GM13976 (cell line): ENCODE results near the gene UBE2E2.

ENCODE experiments used
- DNase-seq: peaks from one replicate; pipeline ENCODE4 v3.0.0; 2012; ENCODE audit warnings: low spot score
- in situ Hi-C: fragments of 300-500 bp; cut with MboI; formaldehyde crosslinking; loops from one replicate; pipeline ENCODE4 v1.12.0; 2022; ENCODE audit warnings: low sequenced_read_pairs, mixed read lengths, inconsistent platforms; ENCODE audit not compliant: unreplicated experiment
- TF ChIP-seq, protein P1 (sequence below): IDR thresholded peaks from 2 replicates; pipeline ENCODE4 v1.5.1; 2012; ENCODE audit warnings: borderline replicate concordance, mild to moderate bottlenecking; ENCODE audit not compliant: insufficient read depth; ENCODE audit errors: extremely low read depth, missing control alignments, control extremely low read depth

The UBE2E2 gene

DNA sequence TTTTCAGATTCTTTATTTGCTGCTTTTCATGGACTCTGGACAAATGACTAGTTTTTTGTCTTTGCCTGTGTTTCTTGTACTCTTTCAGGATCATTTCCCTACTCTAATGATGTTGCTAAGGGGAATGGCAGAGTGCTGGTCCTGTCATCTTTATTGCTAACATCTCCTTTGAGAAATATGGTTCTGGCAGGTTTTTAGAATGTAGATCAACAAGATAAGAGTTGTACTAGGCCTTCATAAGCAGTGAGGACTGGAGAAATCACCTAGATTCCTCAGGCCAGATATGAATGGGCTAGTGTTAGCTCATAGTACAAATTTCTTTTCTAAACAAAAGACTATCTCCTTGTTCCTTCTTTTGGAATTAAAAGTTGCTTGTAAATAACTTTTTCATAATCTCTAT, 156.0 kb downstream of the UBE2E2 start:
- in situ Hi-C loops, result no loop called here
- DNase-seq, result no peak
- TF ChIP-seq, protein P1, sequence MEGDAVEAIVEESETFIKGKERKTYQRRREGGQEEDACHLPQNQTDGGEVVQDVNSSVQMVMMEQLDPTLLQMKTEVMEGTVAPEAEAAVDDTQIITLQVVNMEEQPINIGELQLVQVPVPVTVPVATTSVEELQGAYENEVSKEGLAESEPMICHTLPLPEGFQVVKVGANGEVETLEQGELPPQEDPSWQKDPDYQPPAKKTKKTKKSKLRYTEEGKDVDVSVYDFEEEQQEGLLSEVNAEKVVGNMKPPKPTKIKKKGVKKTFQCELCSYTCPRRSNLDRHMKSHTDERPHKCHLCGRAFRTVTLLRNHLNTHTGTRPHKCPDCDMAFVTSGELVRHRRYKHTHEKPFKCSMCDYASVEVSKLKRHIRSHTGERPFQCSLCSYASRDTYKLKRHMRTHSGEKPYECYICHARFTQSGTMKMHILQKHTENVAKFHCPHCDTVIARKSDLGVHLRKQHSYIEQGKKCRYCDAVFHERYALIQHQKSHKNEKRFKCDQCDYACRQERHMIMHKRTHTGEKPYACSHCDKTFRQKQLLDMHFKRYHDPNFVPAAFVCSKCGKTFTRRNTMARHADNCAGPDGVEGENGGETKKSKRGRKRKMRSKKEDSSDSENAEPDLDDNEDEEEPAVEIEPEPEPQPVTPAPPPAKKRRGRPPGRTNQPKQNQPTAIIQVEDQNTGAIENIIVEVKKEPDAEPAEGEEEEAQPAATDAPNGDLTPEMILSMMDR, result no peak

DNA sequence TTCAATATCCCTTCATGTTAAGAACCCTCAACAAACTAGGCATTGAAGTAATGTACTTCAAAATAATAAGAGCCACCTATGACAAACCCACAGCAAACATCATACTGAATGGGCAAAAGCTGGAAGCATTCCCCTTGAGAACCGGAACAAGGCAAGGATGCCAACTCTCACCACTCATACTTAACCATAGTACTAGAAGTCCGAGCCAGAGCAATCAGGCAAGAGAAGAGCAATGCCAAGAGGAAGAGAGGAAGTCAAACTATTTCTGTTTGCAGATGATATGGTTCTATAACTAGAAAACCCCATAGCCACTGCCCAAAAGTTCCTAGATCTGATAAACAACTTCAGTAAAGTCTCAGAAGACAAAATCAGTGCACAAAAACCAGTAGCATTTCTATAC, 161.9 kb downstream of the UBE2E2 start:
- in situ Hi-C loops, result no loop called here
- no peak for DNase-seq
- TF ChIP-seq, protein P1, result no peak

DNA sequence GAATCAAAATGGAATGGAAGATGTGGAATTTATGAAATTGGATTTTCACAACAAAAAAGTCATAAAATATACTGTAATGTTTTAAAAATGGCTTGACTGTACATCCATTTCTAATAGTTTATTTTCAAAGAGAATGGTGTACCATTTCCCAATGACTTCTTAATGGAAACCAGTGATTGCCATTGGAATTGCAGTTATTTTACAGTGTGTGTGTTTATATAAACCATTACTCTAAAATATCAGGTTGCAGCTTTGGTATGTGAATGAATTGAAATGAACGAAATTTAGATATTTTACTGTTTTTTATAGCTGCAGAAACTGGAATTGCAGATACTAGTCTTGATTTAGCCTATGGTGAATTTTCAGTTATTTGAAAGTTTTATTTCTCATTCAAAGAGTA, 165.6 kb downstream of the UBE2E2 start:
- TF ChIP-seq, protein P1, result no peak
- DNase-seq, result no peak
- in situ Hi-C loops, result no loop called here

DNA sequence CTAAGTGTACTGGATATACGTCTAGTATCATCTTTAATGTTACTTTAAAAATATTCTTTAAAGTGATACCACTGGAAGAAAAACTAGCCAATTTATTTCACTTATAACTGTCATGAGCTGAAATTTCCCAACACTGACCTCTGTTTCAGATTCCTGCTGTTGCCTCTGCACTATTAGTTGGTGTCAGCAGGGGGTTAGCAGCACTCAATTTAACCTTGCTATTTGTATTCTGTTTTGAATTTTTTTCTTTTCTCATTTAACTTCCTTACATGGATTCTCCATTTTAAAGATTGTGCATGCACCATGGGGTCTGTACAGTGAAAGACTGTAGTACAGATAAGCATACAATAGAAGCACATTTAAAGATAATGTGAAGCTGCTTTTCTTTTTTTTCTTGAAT, 169.2 kb downstream of the UBE2E2 start:
- TF ChIP-seq, protein P1, result no peak
- DNase-seq, result no peak
- in situ Hi-C loops, result no loop called here

DNA sequence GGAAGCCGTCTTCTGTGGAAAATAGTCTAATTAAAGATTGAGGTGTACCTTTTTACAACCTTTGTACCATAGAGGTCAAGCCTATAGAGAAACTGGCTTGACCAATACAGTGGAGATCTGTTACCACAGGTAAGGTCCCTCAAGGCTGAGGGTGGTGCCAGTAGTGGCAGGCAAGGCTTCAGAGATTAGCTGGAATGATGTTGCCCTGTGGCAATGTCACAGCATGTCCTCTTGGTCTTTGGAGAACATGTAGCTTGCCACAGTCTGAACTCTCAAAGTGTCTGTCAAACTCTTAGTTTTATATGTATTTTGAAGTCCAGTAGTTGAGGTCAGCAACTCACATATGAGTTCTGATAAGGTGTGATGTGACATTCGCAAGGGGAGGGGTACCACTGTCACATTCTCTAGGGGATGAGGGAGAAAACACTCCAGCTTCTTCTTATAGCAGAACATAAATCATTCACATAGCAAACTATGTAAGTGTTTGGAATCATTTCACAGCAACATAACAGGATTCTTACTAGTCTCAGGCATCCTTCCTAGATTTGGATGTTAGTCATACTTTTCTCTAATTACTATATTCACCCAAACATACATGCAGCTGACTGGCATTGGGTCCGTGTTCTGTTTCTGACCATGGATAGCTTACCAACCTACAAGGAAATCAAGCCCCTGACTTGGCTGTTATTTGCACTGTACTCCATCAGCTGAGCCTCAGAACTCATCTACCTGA, 173.6 kb downstream of the UBE2E2 start:
- DNase-seq, result no peak
- TF ChIP-seq, protein P1, result no peak
- in situ Hi-C loops, result no loop called here

GRCh38 chr3:23377928-23378672, 175.0 kb downstream of the UBE2E2 start:
- TF ChIP-seq, protein P1, result no peak
- DNase-seq, result no peak
- in situ Hi-C loops, result no loop called here
